ENCODE data around the gene PAK6.

The PAK6 gene

DNA sequence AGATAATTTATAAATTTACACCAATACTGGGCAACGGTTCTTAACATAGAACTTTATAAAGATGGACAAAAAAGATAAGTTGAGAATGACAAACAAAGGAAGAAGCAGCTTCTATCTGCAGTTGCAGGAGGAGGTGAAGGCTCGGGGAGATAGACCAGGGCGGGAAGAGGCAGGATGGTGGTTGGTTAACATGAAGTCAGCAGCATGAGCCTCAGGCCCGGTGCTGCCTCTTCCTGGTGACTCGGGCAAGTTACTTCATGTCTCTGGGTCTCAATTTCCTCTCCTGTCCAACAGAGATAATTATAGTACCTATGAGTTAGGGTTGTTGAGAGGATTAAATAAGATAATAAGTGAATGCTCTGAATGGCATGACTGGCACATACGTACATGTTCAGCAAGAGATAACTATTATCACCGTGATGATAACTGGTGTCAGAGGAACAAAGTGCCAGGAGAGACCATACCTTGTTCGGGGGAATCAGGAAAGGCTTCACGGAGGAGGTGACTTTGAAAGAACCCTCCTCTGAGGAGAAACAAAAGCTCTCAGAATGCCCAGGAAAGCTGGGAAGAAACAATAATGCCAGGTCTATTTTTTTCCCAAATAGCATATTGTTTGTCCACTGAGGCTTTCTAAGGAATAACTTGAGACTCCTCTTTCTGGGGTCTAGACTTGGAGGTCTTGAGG lies 4.4 kb downstream of the PAK6 start:
- TF ChIP-seq POLR2AphosphoS5 (IDR thresholded peaks at IDR 0.05; ENCODE audit: low read depth, low read length) (no peak), TAF1 (IDR thresholded peaks at IDR 0.05; ENCODE audit: borderline replicate concordance, insufficient read depth, low read length) (no peak), FOXP2 (optimal IDR thresholded peaks at IDR 0.05; ENCODE audit: borderline replicate concordance, extremely low read depth, extremely low read length, insufficient read depth) (no peak), SIN3A (IDR thresholded peaks at IDR 0.05; ENCODE audit: borderline replicate concordance, insufficient read depth, low read length) (no peak)
- TF ChIP-seq, protein P1, sequence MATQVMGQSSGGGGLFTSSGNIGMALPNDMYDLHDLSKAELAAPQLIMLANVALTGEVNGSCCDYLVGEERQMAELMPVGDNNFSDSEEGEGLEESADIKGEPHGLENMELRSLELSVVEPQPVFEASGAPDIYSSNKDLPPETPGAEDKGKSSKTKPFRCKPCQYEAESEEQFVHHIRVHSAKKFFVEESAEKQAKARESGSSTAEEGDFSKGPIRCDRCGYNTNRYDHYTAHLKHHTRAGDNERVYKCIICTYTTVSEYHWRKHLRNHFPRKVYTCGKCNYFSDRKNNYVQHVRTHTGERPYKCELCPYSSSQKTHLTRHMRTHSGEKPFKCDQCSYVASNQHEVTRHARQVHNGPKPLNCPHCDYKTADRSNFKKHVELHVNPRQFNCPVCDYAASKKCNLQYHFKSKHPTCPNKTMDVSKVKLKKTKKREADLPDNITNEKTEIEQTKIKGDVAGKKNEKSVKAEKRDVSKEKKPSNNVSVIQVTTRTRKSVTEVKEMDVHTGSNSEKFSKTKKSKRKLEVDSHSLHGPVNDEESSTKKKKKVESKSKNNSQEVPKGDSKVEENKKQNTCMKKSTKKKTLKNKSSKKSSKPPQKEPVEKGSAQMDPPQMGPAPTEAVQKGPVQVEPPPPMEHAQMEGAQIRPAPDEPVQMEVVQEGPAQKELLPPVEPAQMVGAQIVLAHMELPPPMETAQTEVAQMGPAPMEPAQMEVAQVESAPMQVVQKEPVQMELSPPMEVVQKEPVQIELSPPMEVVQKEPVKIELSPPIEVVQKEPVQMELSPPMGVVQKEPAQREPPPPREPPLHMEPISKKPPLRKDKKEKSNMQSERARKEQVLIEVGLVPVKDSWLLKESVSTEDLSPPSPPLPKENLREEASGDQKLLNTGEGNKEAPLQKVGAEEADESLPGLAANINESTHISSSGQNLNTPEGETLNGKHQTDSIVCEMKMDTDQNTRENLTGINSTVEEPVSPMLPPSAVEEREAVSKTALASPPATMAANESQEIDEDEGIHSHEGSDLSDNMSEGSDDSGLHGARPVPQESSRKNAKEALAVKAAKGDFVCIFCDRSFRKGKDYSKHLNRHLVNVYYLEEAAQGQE (IDR thresholded peaks at IDR 0.05; ENCODE audit: insufficient read depth in 1 of 2, low read depth in 2 of 2, low read length in 2 of 2) = no peak

DNA sequence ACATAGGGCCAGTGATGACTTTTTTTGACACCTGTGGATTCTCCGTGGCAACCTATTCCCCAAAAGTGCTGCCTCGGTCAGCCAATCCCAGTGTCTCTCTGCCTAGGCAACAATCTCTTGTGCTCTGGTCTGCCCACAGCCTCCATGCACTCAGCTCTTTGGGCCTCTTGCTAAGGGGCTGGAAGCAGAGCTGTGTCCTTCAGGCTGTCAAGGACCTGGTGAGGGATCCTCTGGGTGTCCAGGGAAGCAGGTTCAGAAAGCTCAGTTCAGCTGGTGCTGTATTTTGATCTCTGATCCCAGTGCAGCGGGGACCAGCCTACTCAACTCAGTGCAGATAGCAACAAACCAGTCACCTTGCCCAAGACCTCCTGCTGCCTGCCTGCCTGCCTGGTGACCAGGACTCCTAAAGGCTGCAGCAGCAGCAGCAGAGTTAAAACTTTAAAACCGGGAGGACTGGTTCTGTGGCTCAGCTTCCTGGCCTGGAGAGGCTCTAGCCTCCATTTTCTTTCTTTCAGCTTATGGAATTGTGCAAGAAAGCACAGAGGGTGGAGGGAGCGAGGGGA lies 6.2 kb downstream of the PAK6 start:
- TF ChIP-seq, protein P1 (IDR thresholded peaks at IDR 0.05; ENCODE audit: insufficient read depth in 1 of 2, low read depth in 2 of 2, low read length in 2 of 2) = no peak
- no peak for TF ChIP-seq FOXP2 (optimal IDR thresholded peaks at IDR 0.05; ENCODE audit: borderline replicate concordance, extremely low read depth, extremely low read length, insufficient read depth)
- no peak for TF ChIP-seq POLR2AphosphoS5 (IDR thresholded peaks at IDR 0.05; ENCODE audit: low read depth, low read length)
- TF ChIP-seq TAF1 (IDR thresholded peaks at IDR 0.05; ENCODE audit: borderline replicate concordance, insufficient read depth, low read length) = no peak
- no peak for TF ChIP-seq SIN3A (IDR thresholded peaks at IDR 0.05; ENCODE audit: borderline replicate concordance, insufficient read depth, low read length)

DNA sequence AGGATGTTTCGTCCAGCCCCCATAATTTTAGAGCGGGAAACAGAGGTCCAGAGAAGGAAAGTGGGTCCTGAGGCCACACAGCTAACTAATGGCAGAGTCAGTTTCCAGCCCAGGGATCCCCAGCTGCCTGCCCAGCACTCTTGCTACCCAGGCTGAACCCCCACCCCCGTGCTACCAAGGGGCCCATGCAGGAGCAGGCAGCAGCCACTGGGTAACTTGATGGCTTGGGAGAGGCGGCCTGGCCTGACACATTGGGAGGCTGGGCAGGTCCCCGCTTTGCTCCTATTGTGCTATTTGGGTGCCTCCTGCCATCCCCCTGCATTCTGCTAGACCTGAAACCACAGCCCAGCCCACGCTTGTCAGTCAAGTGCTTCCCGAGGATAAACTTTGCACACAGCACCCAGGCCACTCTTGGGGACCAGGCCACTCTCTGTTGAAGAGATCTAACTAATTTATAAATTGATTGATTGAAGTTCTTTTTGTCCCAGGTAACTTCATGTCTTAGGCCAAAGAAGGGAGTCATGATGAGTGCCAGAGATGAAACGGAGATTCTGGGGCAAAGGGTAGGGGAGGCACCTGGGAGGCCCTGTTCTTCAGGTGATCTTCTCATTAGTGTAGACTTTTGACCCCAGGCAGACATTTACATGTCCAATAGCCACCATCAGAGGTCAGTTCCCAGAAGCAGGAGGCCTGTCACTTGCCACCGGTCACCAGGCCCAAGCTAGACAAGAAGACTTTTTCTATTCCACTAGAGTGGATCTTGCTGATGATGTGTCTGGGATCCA lies 7.0 kb downstream of the PAK6 start:
- TF ChIP-seq SIN3A (IDR thresholded peaks at IDR 0.05; ENCODE audit: borderline replicate concordance, insufficient read depth, low read length) = no peak
- TF ChIP-seq, protein P1 (IDR thresholded peaks at IDR 0.05; ENCODE audit: insufficient read depth in 1 of 2, low read depth in 2 of 2, low read length in 2 of 2) = no peak
- TF ChIP-seq FOXP2 (optimal IDR thresholded peaks at IDR 0.05; ENCODE audit: borderline replicate concordance, extremely low read depth, extremely low read length, insufficient read depth) = no peak
- no peak for TF ChIP-seq POLR2AphosphoS5 (IDR thresholded peaks at IDR 0.05; ENCODE audit: low read depth, low read length)
- TF ChIP-seq TAF1 (IDR thresholded peaks at IDR 0.05; ENCODE audit: borderline replicate concordance, insufficient read depth, low read length) = no peak

DNA sequence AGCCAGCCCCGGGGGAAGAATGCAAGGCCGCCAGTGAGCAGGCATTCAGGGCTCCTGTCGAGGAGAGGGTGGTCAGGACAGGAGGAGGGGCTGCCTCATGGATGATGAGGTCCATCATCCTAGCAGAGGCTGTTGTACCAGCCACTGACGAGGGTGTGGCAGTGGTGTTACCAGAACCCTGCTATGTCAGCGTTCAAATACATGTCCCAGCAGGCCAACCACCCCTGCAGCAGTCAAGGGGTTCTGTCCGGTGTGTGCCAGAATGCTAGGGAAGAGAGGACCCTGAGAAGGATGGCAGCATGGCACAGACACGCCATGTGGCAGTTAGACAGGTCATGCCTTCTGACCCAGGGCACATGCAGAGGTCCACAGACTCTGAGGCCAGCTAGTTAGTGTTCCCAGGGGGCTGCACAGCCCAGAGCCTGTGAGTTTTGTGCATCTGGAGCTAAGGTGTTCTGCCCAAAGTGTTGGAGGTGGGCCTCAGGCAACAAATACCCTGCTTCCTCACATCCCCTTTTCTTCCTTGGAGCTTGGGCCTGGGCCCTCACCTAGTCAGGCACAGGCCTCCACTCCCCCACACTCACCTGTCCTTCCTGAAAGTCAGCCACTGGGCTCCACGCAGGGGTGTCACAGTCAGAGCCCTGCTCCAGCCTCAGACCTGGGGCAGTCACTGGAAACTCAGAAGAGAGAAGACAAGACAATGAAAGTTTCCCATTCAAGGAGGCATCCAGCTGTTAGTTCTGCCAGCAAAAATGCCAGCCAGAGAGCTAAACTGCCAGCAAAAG lies 7.8 kb downstream of the PAK6 start:
- TF ChIP-seq TAF1 (IDR thresholded peaks at IDR 0.05; ENCODE audit: borderline replicate concordance, insufficient read depth, low read length) (no peak), POLR2AphosphoS5 (IDR thresholded peaks at IDR 0.05; ENCODE audit: low read depth, low read length) (no peak), SIN3A (IDR thresholded peaks at IDR 0.05; ENCODE audit: borderline replicate concordance, insufficient read depth, low read length) (no peak), FOXP2 (optimal IDR thresholded peaks at IDR 0.05; ENCODE audit: borderline replicate concordance, extremely low read depth, extremely low read length, insufficient read depth) (no peak)
- TF ChIP-seq, protein P1 (IDR thresholded peaks at IDR 0.05; ENCODE audit: insufficient read depth in 1 of 2, low read depth in 2 of 2, low read length in 2 of 2) = no peak

All from PFSK-1 (cell line).